Stimulated activated CD4-positive, alpha-beta T cell treated with anti-CD3 and anti-CD28 coated beads, Interleukin-1b, Interleukin-23, amount 100 ng/mL, for 24 hours (primary cell): ENCODE data around the gene QKI.
"Not testable (repeated sequence)": the region's sequence is repeated elsewhere in the genome, so short reads cannot be mapped to it uniquely, and the experiment has no call there.

ENCODE experiments used
- DNase-seq, 4 experiments: peaks; one replicate each; pipeline ENCODE4 v3.0.0-alpha.2; 2020; ENCODE audit warnings: low read depth in 4 of 4, low spot score in 1 of 4

QKI gene

GRCh38 chr6:163572612-163573011 lies 158.1 kb downstream of the QKI start:
- DNase-seq: no peak

GRCh38 chr6:163573503-163574179 lies 159.1 kb downstream of the QKI start:
- no peak for DNase-seq

- DNase-seq: no peak
These were observed 161.6 kb downstream of the QKI start for GRCh38 chr6:163576114-163576513.

GRCh38 chr6:163577404-163577803 lies 162.9 kb downstream of the QKI start:
- DNase-seq: no peak

GRCh38 chr6:163579111-163579879 lies 164.8 kb downstream of the QKI start:
- no peak for DNase-seq

- DNase-seq: no peak
These were observed 165.4 kb downstream of the QKI start for GRCh38 chr6:163579880-163580295.

- DNase-seq: no peak
These were observed 166.0 kb downstream of the QKI start for GRCh38 chr6:163580311-163581030.

- DNase-seq: no peak
These were observed 169.0 kb downstream of the QKI start for GRCh38 chr6:163583558-163583957.

- no peak for DNase-seq
These were observed 171.5 kb downstream of the QKI start for GRCh38 chr6:163585932-163586437.

- no peak for DNase-seq
These were observed 172.4 kb downstream of the QKI start for GRCh38 chr6:163586888-163587287.

GRCh38 chr6:163588220-163588919 lies 173.9 kb downstream of the QKI start:
- DNase-seq: no peak

- no peak for DNase-seq
These were observed 174.9 kb downstream of the QKI start for GRCh38 chr6:163589387-163589786.

GRCh38 chr6:163590132-163590531 lies 175.6 kb downstream of the QKI start:
- not testable (repeated sequence) for DNase-seq

- no peak for DNase-seq
These were observed 178.4 kb downstream of the QKI start for GRCh38 chr6:163592872-163593271.

- no peak for DNase-seq
These were observed 181.7 kb downstream of the QKI start for GRCh38 chr6:163596174-163596573.

- no peak for DNase-seq
These were observed 184.6 kb downstream of the QKI start for GRCh38 chr6:163599136-163599535.

- DNase-seq: no peak
These were observed 185.2 kb downstream of the QKI start for GRCh38 chr6:163599684-163600083.

- no peak for DNase-seq
These were observed 185.8 kb downstream of the QKI start for GRCh38 chr6:163600331-163600730.

- DNase-seq: no peak
These were observed 186.3 kb downstream of the QKI start for GRCh38 chr6:163600781-163601180.

- no peak for DNase-seq
These were observed 188.3 kb downstream of the QKI start for GRCh38 chr6:163602851-163603250.

- DNase-seq: no peak
These were observed 188.9 kb downstream of the QKI start for GRCh38 chr6:163603395-163603794.
